Mammary epithelial cell (primary cell): ENCODE data around the gene PIEZO2.

Experiments used
- CTCF ChIP-seq, 2 donors: IDR thresholded peaks in 1 of 2; conservative IDR thresholded peaks in 1 of 2; 2 replicates each; pipeline ENCODE4 v1.5.1; 2011 to 2012; ENCODE audit warnings: inconsistent platforms in 2 of 2, low read length in 2 of 2, mild to moderate bottlenecking in 2 of 2, control low read depth in 1 of 2, low read depth in 1 of 2; ENCODE audit not compliant: insufficient read depth in 1 of 2; ENCODE audit errors: extremely low read depth in 1 of 2
- EZH2 ChIP-seq: IDR thresholded peaks from 2 replicates; pipeline ENCODE4 v1.6.1; 2012; ENCODE audit warnings: low read length, inconsistent platforms, borderline replicate concordance

GRCh38 chr18:10973567-10974203 lies 175.7 kb downstream of the PIEZO2 start:
- no peak for TF ChIP-seq CTCF (conservative IDR thresholded peaks at IDR 0.05 in 1 of 2, IDR thresholded peaks at IDR 0.05 in 1 of 2; ENCODE audit: extremely low read depth in 1 of 2, insufficient read depth in 1 of 2, low read depth in 1 of 2, low read length in 2 of 2)
- TF ChIP-seq EZH2 = no peak
